Hepatocyte (in vitro differentiated cells): ENCODE measurements around the gene LRRC14B.

Source experiments
- CTCF ChIP-seq: fragments of 200-600 bp; sonication (generic); IDR thresholded peaks from 2 replicates; pipeline ENCODE4 v1.5.1; 2016; ENCODE audit warnings: antibody characterized with exemption, mild to moderate bottlenecking; ENCODE audit not compliant: poor library complexity
- EZH2 ChIP-seq: fragments of 200-600 bp; sonication (generic); IDR thresholded peaks from 2 replicates; pipeline ENCODE4 v1.6.1; 2016; ENCODE audit warnings: antibody characterized with exemption, mild to moderate bottlenecking, borderline replicate concordance
- EZH2phosphoT487 ChIP-seq: fragments of 200-600 bp; sonication (generic); IDR thresholded peaks from one replicate; pipeline ENCODE4 v1.6.1; 2018; ENCODE audit warnings: antibody characterized with exemption, mild to moderate bottlenecking, low read depth, moderate library complexity; ENCODE audit not compliant: unreplicated experiment, severe bottlenecking

DNA sequence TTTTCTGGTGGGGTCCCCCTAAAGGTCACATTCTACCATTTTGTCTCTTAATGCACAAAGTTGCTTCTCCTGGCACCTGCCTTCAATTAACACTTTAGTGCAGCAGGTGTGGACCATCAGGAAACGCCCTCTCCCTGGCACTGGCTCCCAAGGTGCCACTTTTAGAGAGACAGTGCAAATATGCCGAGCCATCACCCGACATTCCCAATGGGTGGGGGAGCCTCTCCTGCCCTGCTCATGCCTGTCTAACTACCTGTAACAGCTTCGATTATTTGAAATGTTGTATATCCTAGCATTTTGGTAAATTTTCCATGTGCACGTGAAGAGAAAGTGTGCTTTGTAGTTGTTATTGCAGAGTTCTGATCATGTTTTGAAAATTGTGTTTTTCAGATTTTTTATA lies 13.2 kb upstream of the LRRC14B start:
- no peak for TF ChIP-seq EZH2
- TF ChIP-seq CTCF: no peak
- no peak for TF ChIP-seq EZH2phosphoT487
